ENCODE data around the gene PAH.

The PAH gene

DNA sequence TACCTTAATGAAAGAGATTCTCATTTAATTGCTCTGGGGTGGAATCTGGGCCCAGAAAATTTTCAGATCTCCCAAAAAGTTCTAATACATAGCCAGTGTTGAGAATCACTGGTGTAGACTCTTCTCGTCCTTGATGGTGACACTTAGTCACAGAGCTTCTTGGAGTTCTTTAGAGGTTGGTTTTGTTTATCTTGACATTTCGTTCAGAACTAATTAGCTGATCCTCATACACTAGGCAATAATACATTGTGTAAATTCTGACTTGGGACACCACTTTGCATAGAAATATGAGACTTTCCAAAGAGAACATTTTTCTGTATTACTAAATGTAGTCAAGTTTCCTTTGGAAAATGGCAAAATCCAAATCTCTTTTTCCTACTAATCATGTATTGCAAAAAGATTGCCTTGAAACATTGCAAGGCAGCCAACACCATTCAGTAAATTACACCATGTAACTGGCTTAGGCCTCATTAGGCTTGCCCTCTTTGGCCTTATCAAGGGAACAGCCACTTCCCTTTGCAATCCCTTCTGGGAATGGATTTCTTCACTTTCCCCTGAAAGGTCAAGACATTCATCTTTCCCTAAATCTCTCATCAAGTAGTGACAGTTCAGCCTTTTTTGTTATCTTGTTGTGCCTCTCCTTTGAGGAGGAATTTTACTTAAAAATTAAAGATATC lies 102.2 kb downstream of the PAH start:
- DNase-seq: no peak

DNA sequence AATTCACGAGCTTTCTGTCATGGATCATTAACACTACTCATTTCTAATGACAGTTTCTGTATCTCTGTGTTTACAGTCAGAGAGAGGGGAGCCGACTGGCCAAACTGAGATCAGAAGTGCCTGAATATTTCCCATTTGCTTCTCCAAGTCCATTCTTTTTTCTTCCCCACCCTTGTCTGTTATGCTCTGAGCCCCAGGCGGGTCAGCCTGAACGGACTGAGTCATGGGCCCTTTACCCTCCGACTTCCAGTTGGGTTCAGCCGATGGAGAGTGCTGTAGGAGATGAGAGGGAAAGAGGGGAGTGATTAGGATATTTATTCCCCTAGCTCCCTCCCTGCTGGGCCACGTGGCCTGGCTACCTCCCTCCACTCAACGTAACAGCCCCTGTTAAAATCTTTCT lies 104.7 kb downstream of the PAH start:
- no peak for DNase-seq

DNA sequence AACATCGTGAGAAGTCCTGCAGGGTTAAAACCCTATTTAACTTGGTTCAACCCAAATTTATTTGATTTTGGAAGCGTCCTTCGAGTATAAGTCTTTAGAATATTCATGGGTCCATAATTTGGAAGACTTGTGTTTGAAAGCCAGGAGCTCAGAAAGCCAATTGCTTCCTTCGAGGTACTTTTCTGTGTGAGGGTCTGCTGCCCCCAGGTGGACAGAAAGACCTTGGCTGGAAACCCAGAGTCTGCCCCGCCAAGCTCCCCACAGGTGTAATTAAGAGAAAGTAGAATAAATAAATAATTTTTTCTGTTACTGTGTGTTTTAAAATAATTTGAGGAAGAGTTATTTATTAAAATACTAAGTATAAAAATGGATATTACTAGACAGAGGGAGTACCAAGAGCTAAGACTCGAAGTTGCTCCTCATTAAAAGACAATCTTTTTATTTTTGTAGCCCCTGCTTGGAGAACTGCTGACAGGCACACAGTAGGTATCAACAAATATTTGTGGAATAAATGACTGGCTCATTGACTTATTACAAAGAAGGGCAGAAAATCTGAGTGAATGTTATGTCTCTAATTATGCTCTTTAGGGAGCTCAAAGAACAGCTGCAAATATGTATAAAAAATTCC lies 105.8 kb downstream of the PAH start:
- no peak for DNase-seq

DNA sequence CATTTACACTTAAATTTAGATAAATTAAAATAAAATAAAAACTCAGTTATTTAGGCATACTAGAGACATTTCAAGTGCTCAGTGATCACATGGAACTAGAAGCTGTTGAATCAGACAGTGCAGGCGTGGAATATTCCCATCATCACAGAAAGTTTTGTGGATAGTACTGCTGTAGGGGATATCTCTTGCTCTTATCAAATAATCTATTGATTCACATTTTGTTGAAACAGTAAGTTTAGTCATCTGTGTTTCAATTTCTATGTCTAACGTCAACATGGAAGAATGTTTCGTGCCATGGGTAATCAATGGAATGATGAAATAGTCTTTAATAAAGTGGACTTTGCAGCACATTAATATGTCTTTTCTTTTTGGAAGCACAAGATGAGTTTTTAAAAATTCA lies 108.6 kb downstream of the PAH start:
- no peak for DNase-seq

DNA sequence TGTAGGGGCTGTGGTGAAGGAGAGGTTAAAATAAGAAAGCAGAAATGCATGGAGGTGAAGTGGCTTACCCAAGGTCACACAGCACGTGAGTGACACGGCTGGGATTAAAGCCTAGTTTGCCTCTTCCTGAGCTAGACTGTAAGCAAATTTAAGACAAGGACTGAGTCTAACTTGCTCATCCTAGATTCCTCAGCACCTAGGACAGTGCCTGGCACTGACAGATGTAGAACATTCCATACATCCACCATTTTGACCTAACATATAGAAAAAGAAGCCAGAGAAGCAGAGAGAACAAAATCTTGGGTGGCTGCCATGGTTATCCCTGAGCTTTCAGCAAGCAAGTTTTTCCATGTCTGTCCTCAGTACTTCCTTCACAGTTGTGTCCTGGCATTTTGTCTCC lies 110.5 kb downstream of the PAH start:
- DNase-seq: no peak

DNA sequence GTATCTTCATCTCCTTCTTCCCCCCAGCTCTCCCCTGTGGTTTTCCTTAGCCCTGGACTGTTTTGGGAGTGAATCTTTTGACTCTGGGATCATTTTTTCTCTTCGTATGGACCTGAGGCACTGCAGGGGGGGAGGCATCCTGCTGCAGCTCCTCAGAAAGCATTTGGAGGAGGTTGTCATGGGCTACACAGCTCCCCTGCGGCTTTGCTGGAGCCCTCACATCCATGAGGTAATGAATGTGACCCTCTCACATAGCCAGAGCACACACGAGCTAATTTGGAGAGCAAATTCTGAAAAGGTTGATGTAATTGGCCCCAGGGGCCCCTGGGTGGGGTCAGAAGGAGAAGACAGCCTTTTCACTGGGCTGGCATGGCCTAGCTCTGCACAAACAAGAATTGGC lies 110.9 kb downstream of the PAH start:
- DNase-seq: no peak

DNA sequence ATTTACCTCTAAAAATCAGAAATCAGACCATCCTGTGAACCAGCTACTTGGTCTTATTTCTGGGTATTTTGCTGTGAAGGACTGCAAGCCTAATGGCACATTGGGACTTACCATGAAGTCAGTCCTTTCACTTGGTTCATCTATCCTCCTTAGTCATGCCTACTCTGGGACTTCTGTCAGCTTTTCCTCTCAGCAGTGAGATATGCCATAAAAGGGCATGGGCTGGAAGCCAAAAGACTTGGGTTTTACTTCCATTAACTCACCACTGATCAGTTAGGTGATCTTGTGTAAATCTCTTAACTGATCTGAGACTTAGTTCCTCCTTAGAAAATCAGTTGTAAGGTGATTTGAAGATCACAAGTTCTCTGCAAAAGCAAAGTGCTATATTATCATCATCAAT lies 116.5 kb downstream of the PAH start:
- no peak for DNase-seq

DNA sequence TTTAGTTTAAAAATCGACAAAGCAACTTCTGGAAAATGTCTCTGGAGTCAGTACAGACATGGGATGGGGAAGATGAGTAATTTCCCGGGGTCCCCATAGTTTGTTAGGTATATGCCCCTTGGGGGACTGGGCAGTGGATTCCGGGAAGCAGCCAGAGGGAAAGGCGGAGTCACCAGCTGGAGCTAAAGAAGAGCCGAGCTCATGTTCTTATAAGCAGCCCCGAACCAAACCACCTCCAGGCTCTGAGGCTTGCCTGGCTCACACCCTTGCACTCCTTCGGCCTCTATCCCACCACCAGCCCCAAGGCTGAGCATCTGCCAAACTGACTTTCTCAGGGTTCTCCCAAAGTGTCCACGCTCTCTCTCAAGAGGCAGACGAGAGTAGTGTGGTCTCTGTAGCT lies 117.8 kb downstream of the PAH start:
- DNase-seq: no peak

DNA sequence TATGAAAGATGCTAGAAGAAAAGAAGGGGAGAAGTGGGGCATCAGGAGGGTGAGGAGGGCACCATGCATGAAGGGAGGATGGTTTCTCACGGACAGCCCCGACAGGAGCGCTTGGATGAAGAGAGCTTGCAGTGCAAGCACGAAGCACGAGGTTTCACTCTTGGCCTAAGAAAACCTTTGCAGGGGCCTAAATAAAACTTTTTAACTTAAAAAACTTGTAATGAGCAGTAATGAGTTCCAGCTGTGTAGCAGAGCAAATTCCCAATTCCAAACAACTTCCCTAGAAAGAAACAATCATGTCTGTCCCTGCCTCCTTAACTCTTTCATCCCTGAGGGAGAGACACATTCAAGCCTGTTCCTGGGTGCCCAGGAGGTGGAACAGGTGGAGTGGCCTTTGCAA lies 119.5 kb downstream of the PAH start:
- DNase-seq: no peak

DNA sequence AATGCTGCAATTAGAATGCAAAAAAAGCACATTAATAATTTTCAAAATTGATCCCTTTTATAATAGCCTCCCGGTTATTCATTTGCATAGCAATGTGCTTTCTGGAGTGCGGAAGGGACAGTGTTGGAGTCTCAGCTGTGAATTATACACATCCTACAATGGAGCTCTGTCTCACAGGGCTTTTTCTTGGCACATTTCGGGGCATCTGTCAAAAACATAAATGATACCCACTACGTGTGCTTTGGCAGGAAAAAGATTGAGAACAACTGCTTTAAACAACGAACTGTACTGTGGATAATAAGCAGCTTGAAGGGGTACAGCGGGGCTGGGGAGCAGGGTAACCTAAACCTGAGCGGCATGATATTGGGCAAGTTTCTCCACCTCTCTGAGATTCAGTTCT lies 123.1 kb downstream of the PAH start:
- DNase-seq: no peak

Measured in activated CD8-positive, alpha-beta memory T cell treated with anti-CD3 and anti-CD28 coated beads, Interleukin-2, amount 50 U/mL, for 48 hours (primary cell).